ENCODE data around the gene HPN.

DNA sequence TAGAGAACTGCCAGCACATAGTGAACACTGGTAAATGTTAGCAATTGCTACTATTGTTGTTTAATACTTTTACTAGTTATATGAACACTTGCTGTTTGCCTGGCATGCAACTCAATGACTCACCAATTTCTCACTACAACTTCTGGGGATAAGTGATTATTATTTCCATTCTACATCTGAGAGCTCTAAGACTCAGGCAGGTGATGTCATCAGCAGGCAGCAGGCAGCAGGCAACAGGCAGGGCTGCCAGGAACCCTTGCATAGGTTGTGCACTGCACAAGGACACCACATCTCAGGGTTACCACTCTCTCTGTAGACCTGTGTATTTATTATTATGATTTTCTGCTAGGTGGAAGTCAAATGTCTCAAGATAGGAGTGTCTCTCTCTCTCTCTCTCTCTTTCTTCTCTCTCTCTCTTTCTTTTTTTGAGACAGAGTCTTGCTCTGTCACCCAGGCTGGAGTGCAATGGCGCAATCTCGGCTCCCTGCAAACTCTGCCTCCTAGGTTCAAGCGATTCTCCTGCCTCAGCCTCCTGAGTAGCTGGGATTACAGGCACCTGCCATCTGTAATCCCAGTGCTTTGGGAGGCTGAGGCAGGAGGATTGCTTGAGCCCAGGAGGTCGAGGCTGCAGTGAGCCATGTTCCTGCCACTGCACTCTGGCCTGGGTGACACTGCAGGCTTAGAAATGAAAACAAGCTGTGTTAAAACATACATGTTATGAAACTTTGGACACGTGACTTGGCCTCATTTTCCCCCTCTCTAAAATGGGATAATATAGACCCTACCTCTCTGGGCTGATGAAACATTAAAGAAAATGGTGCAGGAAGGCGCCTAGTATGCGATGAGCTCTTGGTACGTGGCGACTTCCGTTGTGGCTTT lies 22.7 kb downstream of the HPN start:
- TF ChIP-seq, protein P1, sequence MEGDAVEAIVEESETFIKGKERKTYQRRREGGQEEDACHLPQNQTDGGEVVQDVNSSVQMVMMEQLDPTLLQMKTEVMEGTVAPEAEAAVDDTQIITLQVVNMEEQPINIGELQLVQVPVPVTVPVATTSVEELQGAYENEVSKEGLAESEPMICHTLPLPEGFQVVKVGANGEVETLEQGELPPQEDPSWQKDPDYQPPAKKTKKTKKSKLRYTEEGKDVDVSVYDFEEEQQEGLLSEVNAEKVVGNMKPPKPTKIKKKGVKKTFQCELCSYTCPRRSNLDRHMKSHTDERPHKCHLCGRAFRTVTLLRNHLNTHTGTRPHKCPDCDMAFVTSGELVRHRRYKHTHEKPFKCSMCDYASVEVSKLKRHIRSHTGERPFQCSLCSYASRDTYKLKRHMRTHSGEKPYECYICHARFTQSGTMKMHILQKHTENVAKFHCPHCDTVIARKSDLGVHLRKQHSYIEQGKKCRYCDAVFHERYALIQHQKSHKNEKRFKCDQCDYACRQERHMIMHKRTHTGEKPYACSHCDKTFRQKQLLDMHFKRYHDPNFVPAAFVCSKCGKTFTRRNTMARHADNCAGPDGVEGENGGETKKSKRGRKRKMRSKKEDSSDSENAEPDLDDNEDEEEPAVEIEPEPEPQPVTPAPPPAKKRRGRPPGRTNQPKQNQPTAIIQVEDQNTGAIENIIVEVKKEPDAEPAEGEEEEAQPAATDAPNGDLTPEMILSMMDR (IDR thresholded peaks at IDR 0.05 in 8 of 11, conservative IDR thresholded peaks at IDR 0.05 in 3 of 11), result no peak
- TF ChIP-seq POLR2AphosphoS5 (IDR thresholded peaks at IDR 0.05), result no peak
